Kidney glomerular epithelial cell (primary cell): ENCODE measurements around the gene FER.

Experiments
- DNase-seq: peaks from one replicate; lab custom pipeline; 2025; lab: John Stamatoyannopoulos, UW

The FER gene

DNA sequence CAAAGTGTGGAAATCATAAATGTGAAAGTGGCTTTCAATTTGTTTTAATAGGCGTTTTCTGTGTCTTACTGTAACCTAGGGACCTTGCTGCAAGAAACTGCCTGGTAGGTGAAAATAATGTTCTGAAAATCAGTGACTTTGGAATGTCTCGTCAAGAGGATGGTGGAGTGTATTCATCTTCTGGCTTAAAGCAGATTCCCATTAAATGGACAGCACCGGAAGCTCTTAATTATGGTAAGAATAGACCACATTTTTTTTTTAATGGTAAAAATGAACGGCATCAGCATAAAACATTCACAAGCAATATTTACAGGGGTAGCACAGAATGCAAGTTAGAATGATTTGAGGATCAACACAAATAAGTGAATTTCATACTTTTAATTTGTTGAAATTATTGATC is 433.0 kb downstream of the FER start:
- no peak for DNase-seq

DNA sequence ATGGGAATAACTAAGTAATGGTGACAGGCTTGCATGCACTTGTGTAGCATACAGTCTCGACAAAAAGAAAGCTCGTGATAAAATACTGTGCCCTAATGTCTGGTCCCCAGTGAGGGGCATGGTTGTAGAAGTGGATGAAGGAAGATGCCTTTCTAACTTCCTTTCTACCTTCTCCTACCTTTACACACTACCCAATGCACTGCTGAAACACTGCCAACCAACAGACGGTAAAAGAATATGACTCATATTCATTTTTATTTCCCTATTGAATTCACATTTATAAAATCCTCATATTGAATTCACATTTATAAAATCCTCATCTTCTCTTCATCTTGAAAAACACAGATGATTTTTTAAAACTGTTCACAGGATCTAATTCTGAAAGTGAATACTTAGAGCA is 439.1 kb downstream of the FER start:
- no peak for DNase-seq

DNA sequence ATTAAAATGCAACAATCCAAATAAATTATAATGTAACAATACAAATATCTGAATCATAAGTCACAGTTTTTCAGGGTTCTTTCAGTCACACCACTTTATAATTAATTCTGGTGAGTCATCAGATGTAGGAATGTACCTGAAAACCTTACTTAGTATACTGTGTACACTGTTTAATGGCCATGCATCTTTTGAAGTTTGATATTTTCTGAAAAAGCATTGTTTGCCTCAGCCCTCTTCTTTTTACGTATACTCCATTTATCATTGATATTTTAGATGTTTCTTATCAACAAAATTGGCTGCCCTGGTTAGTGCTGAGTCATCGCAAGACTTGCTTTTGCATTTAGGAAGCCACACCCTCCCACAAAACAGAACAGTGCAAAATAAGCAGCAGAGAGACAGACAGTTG is 443.5 kb downstream of the FER start:
- DNase-seq = no peak

DNA sequence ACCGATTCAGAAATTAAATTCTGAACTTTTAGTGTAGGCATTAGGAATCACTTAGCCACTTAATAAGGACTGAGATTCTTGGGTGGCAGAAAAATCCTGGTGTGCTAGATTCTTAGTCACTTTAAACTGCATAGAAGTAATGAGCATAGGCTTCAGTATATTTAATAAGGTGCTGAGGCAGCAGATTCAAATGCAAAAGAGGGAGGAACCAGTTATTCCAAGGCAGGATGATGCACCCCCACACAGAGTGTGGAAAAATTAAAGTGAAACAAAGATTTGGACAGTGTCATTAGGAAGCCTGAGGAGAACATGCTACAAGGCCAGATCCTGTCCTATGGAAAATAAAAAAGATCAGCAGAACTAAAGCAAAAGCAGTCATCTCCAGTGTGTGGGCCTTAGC is 444.3 kb downstream of the FER start:
- no peak for DNase-seq

DNA sequence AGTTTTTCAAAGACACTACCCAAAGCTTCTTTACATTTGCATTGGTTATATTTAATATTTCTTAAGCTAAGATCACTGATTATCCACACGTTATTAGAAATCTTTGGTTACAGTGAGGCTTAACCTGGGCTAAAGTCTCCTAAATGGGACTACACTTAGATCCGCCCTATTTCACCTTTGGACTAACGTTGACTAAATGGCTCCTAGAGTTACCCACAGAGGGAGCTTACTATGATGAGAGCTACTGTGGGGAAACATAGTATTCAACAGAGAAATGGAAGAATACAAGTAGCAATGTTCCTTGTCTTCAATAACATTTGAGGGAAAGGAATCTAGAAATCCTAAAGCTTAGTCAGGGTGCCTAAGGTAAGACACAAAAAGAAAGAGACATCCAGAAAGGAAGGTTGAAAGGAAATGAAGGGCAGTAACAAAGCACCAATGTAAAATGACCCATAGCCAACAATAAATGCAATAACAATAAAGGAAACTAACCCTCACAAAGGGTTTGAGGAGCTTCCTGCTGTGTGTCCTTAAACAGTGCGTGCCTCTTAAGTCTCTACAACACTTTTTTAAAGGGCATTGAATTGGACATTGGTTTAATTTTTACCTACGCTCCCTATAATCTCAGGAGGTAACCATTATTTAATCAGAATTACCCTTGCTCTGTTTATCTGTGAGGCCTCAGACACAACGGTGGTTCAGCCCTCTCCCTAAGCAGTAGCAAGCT is 445.0 kb downstream of the FER start:
- DNase-seq = no peak

DNA sequence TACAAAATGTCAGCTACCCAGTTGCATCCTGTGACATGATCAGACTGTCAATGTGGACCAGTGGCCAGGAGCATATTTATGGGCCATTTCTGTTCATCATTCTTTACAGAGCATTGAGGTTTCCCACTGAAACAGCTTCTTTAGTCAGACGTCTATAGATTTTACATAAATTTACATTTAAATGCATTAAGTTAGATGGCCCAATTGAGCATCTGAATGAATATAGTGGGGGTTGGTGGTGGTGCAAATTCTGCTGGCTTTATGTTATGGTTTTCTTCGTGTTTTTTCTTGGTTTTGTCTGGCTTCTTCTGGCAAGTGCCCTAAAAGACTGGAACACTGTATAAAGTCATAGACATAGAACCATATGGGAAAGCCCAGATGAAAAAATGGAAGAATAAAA is 448.0 kb downstream of the FER start:
- no peak for DNase-seq

DNA sequence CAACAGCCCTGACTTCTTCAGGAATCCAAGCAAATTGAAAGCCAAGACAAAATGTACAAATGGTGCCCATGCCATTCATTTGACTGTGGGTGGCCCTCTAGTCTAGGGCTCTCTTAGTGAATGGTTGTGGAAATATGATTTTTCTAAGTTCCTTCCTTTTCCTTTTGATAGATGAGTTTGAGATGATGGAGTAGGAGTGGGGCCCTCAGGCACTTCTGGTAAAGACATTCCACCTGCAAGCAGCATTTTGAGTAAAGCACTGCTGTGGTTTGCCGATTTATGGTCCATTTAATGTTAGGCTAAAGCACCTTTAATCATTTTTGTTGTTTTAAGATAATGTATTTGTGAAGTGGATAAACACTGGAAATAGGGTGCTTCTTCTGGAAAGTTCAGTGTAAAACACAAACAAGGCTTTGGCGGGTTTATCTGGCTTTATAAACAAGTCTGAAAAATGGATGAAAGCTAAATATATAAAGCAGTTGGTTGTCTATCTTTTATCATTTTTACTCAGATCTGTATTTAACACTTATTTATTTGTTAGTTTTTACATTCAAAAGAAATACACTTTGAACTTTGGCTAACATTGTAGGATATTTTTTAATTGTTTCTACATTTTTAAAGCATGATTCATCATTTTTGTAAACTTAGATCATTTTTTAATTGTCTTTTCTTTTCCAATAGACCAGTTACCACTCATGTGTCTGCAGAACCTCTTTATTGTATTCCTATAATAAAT is 448.6 kb downstream of the FER start:
- peak; percentile 10 for DNase-seq

DNA sequence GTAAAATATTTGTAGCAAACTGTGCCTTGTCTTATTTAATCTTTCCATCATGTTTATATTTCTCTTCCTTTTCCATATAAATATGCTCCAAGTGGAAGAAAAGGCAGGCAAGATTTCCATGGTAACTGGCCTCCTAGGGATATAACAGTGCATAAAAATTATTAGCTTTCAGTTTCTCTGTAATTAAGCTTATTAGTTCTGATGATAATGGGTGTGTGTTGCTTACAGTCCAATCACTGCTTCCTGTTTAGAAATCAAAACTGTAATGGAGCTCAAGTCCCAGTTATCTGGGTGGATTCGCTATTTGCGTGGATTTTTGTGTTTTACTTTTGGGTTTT is 449.1 kb downstream of the FER start:
- DNase-seq = no peak

DNA sequence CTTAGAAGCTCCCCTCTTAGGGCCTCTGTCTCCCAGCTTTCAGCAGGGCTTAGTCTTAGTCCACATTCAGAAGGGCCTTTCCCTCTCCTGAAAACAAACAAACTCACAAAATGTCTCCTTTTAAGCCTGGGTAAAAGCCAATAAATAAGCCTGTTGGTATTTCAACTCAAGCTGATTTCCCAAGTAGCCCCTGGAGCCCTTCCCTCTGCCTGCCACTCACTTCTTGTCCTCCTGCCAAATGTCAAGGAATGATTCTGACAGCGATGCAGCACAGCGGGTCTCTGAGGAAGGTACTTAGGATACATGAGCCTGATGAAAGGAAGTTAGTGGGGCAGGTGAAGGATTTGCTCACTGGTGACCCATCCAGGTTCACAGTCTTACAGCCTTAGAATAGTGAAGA is 451.6 kb downstream of the FER start:
- no peak for DNase-seq

DNA sequence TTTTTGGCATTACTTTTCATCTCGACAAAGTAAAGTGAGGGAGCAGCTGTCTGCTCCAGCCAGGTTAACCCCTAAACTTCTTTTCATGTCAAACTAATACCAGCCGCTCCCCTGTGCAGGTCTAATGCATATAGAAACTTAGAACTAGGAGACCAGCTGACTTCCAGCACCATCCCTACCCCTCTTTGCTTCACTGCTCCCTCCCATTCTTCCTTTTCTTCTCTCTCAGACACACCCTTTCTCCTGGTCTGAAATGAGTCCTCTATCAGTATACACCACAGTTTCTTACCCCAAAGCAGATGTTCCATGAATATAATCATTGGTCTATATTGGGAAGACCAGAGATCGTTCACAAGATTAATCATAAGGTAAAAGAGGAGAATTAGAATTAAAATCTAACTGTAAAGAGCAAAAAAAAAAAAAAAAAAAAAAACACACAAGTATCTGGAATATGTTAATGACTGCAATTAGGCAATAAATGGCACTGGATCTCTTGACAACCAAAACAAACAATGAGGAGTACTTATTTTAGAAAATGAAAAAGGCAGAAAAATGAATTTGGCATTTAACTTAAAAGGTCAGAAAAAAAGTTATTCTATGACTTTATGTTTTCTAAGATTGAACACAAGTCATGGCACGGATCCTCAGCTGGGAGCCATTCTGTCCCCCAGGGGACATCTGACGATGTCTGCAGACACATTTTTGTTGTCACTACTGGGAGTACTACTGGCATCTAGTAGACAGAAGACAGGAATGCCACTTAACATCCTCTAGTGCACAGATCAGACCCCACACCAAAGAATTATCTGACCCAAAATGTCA is 452.3 kb downstream of the FER start:
- DNase-seq = no peak

DNA sequence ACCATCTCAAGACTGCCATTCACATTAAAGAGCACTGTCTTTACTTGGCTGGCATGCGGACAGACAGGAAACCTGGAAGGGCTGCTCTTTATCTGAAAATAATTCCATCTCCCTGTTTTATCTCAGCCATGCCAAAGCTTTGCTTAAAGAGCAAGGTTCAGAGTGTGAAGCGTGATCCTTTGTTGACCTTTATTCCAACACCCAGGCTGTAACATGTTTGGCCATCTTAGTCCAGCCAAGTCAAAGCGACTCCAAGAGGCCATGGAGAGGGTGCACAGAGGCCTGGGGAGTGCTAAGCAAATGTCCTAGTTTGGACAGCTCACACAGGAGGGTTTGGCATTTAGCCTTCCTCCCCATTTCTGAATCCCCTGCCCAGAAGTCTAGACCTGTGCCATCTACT is 467.3 kb downstream of the FER start:
- DNase-seq = no peak

DNA sequence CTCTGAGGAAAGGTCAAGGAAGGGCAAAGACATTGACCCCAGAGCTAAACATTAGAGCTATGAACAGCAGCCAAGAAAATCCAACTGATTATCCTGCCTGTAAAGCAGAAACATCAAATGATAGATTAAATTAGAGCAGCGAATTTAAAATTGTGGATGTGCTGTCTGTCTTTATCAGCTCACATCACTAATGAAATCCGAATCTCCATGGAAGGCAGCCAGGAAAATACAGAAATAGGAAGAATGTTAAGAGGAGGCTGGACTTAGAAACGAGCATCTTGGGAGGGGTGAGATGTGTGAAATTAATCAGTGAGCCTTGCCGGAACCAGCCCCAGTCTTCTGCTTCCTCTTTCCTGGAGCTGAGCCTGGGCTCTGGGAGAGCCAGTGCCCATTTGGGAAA is 471.1 kb downstream of the FER start:
- no peak for DNase-seq

DNA sequence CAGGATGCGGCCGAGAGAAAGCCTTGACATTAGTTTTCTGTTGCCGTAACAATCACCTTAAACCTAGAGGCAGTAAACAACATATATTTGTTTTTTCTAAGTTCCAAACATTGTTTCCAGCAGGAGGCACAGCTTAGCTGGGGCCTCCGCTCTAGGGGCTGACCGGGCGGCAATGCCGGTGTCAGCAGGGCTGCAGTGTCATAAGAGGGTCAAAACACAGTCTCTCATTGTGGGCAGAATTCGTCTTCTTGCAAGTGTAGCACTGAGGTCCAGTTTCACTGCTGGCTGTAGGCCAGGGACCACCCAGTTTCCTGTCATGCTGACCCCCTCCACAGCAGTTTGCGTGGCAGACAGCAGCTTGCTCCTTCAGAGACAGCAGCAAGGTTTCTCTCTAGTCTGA is 475.8 kb downstream of the FER start:
- no peak for DNase-seq

DNA sequence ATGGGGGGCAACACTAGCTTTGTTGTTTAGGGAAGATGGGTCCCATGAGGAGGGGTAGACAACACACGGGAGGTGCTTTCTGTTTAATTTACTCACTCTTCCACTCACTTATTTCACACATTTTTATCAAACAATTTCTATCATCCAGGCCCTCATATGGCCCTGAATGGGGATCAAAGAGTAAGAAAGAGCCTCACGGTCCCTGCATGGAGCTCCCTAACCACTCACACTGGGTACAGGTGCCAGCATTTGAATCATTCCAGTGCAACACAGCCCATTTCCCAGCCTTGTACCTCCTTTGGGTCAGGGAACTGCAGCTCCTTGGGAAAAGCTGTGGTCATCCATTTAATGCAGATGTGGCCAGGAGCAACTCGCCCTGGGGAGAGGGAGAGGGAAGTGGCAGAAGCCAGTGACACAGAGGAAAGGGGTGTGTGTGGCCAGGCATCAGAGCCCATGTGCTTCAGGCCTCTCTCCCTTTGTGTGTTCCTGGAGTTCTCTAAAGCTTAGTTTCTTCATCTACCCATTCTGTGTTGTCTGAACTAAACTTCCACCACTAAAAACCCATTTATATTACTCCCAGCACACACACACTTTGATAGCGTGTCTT is 476.7 kb downstream of the FER start:
- no peak for DNase-seq

DNA sequence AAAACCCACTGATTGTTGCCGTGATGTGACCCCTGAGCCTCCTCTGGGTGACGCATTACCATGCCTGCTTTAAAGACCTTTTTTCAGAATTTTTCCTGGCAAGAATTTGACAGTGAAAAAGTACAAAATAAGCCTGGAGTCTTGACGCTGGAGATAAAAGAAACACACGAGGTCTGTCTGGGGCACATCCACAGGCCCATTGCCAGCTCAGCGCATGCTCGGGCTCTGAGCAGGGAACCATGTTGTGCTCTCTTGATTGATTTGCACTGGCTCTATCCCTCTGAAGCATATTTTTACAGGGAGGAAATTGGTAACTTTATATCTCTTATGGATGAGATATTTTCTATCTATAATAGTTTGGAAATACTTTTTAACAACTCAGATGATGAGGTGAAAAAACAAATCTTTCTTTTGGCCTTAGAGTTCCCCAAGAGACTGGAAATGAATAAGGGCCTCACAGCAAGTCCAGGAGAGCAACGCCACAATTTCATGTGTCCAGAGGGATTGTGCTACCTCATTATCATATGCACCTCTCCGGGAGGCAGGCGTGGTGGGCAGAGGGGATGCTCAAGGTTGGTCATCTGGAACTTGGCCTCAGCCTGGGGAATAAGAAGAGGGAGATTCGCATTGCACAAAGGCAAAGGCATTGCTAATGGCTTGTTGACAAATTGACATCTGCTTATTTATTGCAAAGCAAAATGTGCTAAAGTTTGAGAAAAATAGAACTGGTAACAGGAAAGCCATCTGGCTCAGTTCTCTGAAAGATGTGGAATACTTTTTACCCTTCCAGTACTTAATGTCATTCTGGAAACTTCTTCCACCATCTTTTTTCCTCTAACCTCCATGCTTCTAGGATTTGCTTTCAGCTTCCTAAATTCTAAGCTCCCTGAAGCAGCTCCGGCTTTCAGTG is 478.3 kb downstream of the FER start:
- no peak for DNase-seq

DNA sequence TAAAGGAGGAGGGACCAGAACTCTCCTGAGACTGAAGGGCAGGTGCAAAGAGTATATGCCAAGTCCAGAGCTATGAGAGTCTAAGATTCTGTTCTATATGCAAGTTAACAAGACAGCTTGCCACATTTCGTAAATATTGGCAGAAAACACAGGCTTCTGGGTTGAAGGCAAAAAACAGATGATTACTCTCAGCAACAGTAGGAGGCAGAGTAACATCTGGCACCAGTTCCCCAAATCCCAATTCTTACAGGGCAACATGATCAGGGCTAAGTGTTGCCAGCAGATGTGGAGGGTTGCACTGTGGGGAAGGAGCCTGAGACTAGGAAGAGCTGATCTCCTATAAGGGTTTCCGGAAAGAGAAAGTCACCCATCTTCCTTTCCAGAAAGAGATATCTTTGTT is 482.7 kb downstream of the FER start:
- DNase-seq = no peak

DNA sequence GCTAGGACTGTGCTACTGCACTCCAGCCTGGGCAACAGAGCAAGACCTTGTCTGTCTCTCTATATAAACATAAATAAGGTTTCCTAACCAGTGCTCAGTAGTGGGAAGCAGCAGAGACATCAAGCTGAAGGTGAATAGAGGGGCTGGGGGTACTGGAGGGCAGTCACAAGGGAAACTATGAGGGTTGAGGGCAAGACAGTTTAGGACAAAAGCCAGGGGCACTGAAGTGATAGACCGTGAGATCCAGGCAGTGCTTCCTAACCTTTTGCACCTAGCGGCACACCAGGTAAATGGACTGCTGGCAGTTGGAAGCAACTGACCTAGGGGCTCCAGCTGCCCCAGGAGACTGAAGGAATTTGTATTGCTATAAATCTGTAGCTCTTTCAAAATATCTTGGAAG is 483.6 kb downstream of the FER start:
- DNase-seq = no peak

DNA sequence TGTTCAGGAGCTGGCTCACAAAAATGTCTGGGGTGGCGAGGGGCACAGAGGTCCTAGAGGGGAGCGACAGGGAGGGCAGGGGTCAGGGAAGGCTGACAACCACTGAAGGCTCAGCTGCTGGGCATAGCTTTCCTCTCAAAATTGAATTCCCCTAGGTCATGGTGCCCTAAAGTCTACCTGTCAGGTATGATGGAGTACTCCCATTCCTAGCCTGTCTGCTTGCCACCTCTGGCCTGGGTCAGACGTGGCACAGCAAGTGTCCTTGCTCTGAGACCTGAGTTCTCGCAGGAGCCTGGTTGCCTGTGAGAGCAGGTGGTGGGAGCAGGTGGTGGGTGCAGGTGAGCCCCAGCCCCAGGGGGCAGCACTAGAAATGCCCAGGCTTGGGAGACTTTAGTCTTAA is 486.7 kb downstream of the FER start:
- DNase-seq = no peak

DNA sequence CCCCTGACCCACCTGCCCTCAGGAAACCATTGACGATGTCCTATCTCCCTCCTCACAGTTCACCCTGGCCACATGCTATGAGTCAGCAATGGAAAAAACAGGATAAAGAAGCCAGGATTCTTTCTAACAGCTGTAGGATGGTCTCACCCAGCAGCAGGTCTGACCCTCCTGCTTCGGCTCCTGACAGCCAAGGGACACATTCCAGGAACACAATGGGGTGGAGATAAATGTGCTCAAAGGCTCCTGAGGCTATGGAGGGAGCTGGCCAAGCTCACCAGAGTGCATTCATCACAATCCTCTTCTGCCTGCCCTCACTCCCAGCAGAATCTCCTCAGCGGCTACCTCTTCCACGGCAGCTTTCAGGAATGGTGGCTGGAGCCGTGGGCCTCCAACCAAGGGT is 491.8 kb downstream of the FER start:
- no peak for DNase-seq

DNA sequence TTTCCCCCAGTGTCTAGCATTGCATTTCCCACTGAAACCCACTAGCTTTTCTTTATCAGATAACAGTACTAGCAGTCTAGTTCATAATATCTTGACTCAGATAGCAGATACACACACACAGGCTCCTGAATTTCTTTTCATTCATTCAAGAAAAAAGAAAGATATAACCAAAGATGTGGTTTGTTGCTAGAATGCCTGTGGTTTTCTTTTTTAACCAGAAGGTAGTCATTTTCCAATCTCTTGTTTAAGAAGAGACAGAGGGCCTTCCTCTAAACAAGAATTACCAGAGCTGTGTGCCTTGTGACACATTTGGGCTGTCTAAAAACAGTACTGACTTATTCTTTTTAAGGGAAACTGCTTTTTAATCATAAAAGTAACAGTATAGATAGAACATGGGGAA is 494.8 kb downstream of the FER start:
- DNase-seq = no peak

DNA sequence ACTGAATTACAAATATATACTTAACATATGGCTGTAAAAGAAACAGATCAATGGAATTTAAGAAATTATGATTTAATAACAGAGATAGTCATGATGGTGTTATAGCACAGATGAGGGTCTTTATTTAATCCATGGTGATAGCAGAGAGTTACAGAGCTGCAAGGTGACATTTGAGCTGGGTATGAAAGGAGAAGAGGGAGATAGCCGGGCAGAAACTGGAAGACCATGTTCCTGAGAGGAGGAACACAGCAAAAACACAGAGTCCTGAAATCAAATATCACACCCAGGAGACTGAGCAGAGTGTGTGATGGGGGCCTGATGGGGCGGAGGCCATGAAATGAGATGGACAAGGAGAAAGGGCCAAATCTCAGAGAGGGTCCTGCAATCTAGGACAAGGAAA is 498.7 kb downstream of the FER start:
- no peak for DNase-seq
